HK-2 (cell line): ENCODE measurements around the gene UBALD1.

Experiments used
- DNase-seq: peaks from one replicate; pipeline ENCODE4 v3.0.0-alpha.2; 2018; ENCODE audit not compliant: unreplicated experiment

UBALD1 gene

DNA sequence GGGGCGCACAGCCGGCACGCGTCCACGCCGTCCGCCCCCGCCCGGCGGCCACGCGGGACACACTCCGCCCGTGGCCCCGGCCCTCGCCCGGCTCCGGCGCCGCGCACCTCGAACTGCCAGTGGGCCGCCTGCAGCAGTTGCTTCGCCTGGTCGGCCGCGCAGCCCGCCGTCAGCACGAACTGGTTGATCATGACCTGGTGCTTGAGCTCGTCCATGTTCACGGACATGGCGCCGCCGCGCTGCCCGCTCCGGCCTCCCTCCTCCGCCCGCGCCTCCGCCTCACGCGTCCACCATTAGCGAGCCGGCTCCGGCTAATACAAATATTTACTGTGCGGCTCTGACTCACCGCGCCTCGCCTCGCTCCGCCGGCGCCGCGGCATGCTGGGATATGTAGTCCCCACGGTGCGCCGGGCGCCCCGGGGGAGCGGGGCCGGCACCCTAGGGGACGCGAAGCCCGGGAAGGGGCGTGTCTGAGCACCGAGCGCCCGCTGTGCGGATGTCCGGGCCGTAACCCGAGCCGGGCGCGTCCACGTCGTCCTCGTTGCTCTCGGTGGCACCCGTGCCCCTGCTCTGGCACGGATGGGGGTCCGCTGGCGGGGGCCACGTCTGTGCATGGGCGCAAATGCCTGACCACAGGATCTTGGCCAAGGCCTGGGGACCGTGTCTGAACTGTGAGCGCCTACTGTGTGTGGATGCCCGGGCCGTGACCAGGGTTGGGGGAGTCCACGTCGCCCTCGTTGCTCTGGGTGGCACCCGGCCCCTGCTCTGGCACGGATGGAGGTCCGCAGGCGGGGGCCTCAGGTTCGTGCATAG is at the start of gene UBALD1:
Gene UBALD1 (minus strand): TSS at position 318 of the 813 bp plus-strand sequence. CDS start 91 bp downstream, at position 227.
- peak; percentile 72 for DNase-seq

GRCh38 chr16:4663777-4664465 is 49.2 kb upstream of the UBALD1 start:
- no peak for DNase-seq

GRCh38 chr16:4663465-4663776 is 48.7 kb upstream of the UBALD1 start:
- no peak for DNase-seq

DNA sequence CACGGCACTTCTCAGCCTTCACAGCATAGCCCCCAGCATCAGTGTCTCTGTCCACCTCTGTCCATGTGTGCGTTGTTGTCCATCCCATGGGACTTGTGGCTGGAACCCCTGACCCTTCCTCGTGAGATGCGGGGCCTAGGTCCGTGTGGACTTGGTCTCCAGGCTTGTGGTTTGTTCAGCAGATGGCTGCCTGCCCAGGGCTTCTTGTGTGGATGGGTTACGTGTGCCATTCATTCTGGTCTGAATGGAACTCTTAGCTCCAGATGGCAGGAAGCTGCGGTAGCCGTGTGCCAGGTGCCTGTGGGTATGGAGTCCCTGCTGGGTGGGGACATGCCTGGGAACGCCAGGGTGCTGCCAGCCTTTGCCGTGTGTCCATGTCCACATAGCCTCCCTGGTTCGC is 47.0 kb upstream of the UBALD1 start:
- DNase-seq: no peak

DNA sequence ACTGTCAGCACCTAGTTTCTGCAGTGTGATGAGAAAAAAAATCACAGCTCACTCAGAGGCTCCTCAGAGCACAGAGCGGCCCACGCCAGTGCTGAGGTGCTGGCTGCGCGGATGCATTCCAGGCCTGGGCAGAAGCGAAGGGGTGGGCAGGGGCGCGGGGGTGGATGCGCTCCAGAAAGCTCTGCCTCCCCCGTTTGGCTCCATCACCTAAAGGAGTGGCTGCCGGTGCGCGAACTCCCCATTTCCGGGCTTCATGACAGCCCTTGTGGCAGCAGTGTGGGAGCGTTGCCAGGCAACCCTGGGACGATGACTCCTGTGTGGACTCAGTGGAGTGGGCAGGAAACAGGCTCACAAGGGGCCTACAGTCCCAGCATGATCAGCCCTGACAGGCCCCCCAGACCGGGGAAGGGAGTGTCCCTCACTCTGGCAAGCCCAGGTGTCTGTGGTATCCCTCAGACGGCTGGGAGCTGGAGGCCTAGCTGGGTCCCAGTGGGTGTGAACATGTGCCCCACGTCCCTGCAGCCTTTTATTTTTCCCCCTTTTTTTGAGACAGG is 45.8 kb upstream of the UBALD1 start:
- DNase-seq: peak; percentile 85

- no peak for DNase-seq
Measured at GRCh38 chr16:4659363-4660353, 45.0 kb upstream of the UBALD1 start.

- DNase-seq: no peak
Measured at GRCh38 chr16:4656695-4657686, 42.3 kb upstream of the UBALD1 start.

- DNase-seq: no peak
Measured at GRCh38 chr16:4656221-4656620, 41.5 kb upstream of the UBALD1 start.

DNA sequence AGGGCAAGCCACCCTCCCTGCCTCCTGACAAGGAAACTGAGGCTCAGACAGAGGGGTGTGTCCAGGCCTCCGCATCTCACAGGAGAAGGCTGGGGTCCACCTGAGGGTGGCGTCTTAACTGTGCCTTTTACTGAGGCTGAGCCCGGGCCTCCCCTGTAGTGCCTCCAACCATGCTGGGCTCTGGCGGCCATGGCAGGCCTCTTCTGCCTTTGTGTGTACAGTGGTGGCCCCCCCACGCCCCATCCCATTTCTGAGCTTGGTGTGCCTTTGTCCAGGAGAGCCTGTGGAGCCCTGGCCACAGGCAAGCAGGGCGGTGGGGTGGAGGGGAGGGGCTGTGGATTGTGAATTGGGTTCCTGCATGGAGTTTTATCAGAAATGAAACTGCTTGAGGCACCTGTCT is 41.1 kb upstream of the UBALD1 start:
- no peak for DNase-seq

DNA sequence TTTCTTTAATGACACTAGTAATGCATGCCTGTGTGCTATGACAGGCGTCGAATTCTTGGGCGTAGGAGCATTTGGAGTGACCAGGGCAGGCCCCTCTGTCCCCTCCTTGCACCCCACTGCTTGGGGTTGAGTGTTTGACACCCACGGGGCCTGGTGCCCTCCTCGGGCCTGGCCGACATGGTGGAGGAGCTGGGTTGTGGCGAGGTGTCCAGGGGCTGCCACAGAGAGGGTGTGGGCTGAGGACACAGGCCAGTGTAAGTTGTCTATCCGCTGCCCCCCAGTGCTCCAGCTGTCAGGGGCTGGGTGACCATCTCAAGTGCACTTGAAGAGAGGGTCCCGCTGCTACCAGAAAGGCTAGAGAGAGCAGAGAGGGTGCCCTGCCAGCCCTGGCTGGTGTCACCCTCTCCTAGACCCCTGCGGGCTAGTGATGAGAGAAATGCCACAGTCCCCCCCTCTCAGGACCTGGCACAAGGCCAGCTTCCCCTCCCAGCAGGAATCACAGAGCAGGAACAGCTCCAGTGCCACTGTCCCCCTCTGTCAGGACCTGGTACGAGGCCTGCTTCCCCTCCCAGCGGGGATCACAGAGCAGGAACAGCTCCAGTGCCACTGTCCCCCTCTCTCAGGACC is 40.4 kb upstream of the UBALD1 start:
- DNase-seq: no peak

DNA sequence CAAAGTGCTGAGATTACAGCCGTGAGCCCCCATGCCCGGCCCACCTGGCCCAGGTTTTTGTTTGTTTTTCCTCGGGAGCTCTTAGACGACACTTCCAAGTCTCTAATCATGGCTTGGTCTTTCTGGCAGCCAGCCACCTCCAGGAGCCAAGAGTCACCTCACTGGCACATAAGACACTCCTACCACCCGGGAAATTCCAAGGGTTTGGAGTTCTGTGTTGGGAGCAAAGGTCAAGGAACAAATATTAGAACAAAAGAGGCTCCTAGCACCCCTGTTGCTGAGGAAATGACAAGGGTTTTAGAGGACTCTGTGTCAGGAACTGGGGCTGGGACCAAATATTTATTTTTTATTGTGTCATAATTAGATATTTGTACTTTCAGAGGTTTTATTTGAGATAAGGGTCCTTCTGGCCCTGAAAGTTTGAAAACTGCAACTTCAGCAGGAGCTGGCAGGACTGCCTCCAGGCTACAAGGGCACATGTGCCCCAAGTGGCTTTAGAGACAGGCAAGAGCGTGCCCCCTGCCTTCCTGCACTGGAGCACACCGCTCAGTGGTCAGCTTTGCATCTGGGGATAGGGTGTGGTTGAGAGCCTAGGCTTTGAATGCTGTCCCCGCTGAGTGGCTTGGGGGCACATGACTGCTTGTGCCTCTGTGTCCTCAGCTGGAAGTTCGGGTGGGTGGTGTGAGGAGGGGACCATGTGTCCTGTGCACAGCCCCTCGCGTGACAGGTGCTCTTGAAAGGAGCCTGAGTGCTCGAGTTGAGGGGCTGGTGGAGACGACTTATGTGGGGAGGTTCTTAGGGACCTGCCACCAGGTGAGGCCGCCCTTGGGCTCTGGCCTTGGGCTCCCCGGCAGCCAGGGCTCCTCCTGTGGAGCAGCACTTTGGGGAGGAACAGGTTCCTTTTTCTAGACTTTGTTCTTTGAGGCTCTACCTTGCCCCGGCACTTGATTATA is 39.6 kb upstream of the UBALD1 start:
- DNase-seq: peak; percentile 31

DNA sequence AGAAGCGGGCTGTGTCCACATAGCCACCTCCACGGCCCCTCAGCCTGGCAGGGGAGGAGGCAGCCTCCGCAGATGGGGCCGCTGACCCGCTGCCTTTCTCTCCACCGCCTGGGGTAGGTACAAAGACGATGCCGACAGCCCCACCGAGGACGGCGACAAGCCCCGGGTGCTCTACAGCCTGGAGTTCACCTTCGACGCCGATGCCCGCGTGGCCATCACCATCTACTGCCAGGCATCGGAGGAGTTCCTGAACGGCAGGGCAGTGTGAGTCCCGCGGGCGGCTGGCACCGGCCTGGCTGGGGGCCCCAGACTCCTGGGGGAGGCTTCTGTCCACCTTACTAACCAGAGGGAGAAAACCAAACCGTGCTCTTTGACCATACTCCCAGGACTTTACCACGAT is 37.9 kb upstream of the UBALD1 start:
- no peak for DNase-seq

- no peak for DNase-seq
Measured at GRCh38 chr16:4651827-4652226, 37.1 kb upstream of the UBALD1 start.

DNA sequence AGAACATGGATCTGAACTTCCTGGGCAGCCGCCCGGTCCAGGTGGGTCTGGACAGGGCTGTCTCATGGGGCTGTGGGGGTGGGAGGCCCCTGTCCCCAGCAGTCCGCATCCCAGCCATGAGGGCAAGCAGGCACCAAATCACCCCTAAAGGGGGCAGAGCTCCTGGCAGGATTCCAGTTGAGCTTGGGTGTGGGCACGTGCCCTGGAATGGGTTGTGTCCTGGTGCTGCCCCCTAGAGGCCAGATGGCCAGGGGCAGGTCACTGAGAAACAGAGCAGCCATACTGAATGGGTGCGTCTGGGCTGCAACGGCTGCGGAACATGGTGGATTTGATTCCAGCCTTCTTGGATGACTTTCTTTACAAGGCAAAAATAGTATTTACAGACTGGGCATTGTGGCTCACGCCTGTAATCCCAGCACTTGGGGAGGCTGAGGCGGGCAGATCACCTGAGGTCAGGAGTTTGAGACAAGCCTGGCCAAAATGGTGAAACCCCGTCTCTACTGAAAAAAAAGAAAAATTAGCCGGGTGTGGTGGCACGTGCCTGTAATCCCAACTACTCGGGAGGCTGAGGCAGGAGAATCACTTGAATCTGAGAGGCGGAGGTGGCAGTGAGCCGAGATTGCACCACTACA is 35.9 kb upstream of the UBALD1 start:
- DNase-seq: peak; percentile 51

DNA sequence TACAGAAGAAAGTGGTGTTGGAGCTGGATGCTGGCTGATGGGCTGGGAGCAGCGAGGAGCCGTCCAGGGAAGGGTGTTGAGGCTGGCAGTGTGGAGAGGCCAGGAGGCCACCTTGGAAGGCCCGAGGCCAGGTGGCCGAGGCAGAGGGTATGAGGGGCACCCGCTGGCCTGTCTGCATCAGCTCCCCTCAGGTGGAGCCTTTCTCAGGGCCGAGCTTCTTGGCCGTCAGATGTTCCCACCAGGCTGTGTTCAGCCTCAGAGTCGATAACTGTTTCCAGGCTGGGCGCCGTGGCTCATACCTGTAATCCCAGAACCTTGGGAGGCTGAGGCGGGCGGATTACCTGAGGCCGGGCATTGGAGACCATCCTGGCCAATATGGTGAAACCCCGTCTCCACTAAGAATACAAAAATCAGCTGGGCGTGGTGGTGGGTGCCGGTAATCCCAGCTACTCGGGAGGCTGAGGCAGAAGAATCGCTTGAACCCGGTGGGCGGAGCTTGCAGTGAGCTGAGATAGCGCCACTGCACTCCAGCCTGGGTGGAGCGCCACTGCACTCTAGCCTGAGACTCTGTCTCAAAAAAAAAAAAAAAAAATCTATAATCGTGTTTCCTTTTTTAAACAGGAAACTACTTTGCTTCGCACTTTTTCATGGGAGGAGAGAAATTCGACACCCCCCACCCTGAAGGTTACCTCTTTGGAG is 35.2 kb upstream of the UBALD1 start:
- no peak for DNase-seq

DNA sequence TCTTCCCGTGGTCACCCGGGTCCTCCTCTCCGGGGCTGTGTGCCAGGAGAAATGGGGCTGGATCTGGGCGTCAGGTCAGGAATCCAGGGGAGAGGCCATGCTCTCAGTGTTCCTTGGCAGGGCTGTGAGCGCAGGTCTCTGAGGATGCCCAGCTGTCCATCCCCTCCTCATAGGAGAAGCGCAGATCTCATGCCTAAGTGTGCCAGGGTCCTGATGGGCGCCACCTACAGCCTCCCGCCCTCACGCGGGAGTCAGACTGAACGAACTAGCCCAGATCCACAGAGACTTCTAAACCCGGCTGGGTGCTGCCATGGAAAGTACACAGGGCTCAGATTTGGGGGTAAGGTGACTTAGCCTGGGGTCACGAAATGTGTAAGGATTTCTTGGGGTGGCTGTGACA is 34.2 kb upstream of the UBALD1 start:
- no peak for DNase-seq

GRCh38 chr16:4647644-4647980 is 32.9 kb upstream of the UBALD1 start:
- DNase-seq: no peak
